ENCODE data around the gene DAAM2.
A peak's percentile ranks its signal among the peaks of the same experiment; 100 is the strongest.

DAAM2 gene

GRCh38 chr6:39886871-39887270 is 94.7 kb downstream of the DAAM2 start:
- DNase-seq (ENCODE audit: low spot score) = no peak

- peak; percentile 90 for DNase-seq (ENCODE audit: low spot score)
Observed at GRCh38 chr6:39887692-39888450, 95.7 kb downstream of the DAAM2 start.

- no peak for DNase-seq (ENCODE audit: low spot score)
Observed at GRCh38 chr6:39889229-39889628, 97.1 kb downstream of the DAAM2 start.

GRCh38 chr6:39891353-39891752 is 99.2 kb downstream of the DAAM2 start:
- no peak for DNase-seq (ENCODE audit: low spot score)

- DNase-seq (ENCODE audit: low spot score) = no peak
Observed at GRCh38 chr6:39891976-39892375, 99.8 kb downstream of the DAAM2 start.

GRCh38 chr6:39892490-39893129 is 100.4 kb downstream of the DAAM2 start:
- DNase-seq (ENCODE audit: low spot score) = peak; percentile 76

GRCh38 chr6:39893286-39893685 is 101.1 kb downstream of the DAAM2 start:
- no peak for DNase-seq (ENCODE audit: low spot score)

- DNase-seq (ENCODE audit: low spot score) = no peak
Observed at GRCh38 chr6:39896701-39897100, 104.5 kb downstream of the DAAM2 start.

- DNase-seq (ENCODE audit: low spot score) = no peak
Observed at GRCh38 chr6:39897698-39898097, 105.5 kb downstream of the DAAM2 start.

- no peak for DNase-seq (ENCODE audit: low spot score)
Observed at GRCh38 chr6:39898625-39899024, 106.4 kb downstream of the DAAM2 start.

GRCh38 chr6:39899554-39900295 is 107.5 kb downstream of the DAAM2 start:
- no peak for DNase-seq (ENCODE audit: low spot score)

- no peak for DNase-seq (ENCODE audit: low spot score)
Observed at GRCh38 chr6:39901116-39901655, 109.0 kb downstream of the DAAM2 start.

- DNase-seq (ENCODE audit: low spot score) = no peak
Observed at GRCh38 chr6:39901670-39902069, 109.5 kb downstream of the DAAM2 start.

- no peak for DNase-seq (ENCODE audit: low spot score)
Observed at GRCh38 chr6:39902136-39902535, 110.0 kb downstream of the DAAM2 start.

GRCh38 chr6:39902786-39903465 is 110.8 kb downstream of the DAAM2 start:
- no peak for DNase-seq (ENCODE audit: low spot score)

- DNase-seq (ENCODE audit: low spot score) = no peak
Observed at GRCh38 chr6:39903656-39904055, 111.5 kb downstream of the DAAM2 start.

GRCh38 chr6:39904946-39905639 is 112.9 kb downstream of the DAAM2 start:
- no peak for DNase-seq (ENCODE audit: low spot score)

GRCh38 chr6:39905640-39905975 is 113.4 kb downstream of the DAAM2 start:
- DNase-seq (ENCODE audit: low spot score) = no peak

GRCh38 chr6:39906318-39906761 is 114.2 kb downstream of the DAAM2 start:
- DNase-seq (ENCODE audit: low spot score) = no peak

GRCh38 chr6:39907871-39908575 is 115.8 kb downstream of the DAAM2 start:
- no peak for DNase-seq (ENCODE audit: low spot score)

Data from pons (tissue), 1 donor.